COLO668 (cell line): ENCODE results near the gene TRPM3.

Experiments
- DNase-seq: peaks from one replicate; lab custom pipeline; 2025; ENCODE audit not compliant: unreplicated experiment; lab: John Stamatoyannopoulos, UW

The TRPM3 gene

DNA sequence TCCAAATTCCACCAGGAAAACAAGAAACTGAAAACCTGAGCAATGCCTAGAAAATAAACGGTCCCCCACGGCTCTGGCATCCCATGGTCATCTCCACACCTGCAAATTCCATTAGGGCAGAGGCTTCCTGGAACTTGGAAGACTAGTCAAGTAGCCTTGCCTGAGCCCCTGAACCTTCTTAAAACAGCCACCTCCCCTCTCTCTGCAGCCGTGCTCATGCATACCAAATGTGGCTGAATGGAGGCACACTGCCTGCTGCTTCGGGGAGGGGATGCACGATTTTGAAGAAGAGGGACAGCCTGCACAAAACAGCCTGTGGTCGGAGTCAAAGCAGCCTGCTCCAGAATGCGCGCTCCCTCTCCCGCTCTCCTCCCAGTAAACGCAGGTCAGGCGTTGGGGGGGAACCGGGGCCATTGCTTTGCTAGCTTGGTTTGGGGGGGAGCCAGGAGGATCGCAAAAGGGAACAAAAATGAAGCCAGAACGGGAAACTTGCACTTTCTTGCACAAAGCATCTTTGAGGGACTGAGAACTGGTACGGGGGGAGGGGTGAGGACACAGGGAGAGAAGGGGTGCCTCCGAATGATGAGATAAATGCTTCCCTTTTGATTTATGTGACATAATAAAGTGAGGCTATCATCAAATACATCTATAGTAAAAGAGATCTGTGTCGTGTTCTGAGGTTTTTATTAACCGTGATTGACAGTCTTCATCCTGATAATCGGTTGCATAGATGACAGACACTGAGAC is at the start of gene TRPM3:
TSS of gene TRPM3 (minus strand) at position 347 of the 747 bp plus-strand sequence. CDS start at position 80, 267 bp downstream.
- no peak for DNase-seq

DNA sequence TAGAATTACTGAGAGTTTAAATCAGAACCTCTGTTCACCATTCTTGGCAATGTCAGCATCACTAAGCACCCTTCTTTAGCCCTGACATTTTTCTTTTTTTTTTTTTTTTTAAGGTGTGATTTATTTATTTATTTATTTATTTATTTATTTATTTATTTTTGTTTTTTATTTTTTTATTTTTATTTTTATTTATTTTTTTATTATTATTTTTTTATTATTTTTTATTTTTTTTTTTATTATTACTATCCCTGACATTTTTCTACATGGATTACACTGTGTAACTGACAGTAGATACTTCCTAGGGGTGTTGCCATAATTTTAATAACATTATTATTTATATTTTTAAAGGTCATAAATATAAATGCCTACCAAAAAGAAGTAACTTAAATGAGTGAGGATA is 47.0 kb upstream of the TRPM3 start:
- DNase-seq = no peak

DNA sequence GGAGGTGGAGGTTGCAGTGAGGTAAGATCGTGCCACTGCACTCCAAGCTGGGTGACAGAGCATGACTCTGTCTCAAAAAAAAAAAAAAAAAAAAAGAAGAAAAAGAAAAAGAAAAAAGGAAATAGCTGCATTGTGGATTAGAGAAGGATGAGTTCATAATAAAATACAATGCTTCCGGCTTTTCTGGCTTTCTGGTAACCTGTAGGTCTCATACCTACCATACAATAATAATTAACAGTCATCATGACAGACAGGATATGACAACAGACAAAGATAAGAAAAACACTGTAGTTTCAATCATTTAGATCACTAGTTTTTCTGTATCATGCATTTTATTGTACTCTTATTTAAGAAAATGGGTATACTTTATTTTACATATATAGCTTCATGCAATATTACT is 40.7 kb upstream of the TRPM3 start:
- no peak for DNase-seq

DNA sequence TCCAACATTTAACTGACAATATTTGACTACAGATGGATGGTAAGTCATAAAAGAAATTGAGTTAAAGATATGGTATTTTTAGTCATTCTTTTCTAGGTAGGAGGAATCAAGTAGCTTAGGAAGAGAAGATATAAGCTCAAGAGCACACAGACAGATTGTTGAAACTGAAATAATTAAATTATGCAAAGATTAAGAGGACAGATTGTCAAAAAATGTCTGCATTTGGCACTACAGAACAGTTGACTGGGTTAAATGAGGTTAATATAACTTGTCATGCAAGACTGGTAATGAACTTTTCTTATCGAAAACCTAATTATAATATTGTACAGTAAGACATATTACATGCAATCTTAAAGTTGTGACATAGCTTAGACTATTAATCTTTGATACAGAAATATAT is 36.3 kb upstream of the TRPM3 start:
- DNase-seq = no peak

DNA sequence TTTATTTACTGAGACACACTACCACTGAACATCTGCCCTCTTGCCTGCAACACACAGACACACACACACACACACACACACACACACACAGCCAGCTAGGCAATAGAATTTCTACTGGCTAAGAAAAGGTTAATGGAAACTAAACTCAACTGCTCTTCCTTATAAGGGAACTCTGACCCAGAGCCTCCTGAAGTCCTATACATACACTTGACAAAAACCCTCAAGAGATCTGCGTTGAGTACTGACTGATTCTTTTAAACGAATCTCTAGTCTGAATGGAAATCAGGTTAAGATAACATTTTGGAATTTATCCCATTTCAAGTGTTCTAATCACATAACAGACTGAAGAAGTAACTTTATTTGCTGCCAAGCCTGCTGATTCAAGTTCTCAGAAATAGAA is 25.9 kb upstream of the TRPM3 start:
- no peak for DNase-seq

DNA sequence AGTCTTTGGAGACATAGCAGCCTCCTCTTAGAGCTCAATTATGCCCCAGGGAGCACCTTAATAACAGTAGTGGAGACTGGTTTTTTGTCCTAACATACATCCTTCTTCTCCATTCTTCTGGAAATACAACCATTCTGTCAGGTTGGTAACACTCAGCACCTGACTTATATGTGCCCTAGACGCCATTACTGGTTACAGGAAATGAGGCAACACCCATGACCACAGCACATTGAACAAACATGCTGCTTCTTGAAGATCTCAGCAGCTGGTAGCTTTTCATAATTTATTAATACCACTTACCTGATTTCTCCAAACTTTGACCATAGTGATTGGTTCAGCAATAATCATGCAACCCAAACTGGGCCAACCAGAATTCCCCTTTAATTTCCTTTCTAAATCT is 25.1 kb upstream of the TRPM3 start:
- no peak for DNase-seq

DNA sequence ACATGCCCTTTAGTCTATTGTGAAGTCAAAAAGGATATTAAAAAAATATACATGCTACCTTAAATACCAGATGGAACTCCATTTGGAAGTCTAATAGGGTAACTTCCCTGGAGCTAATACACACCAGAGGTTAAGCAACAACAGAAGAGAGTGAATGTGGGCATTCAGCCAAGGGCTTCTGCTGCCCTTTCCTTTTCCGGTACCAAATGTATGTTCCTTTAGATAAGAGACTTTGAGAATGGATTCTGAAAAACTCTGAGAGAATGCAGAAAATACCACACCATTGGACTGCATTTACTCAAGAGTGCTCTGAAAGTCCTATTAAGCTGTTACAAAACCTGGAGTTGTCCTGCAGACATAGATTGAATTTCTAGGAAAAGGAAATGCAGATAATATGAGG is 23.8 kb upstream of the TRPM3 start:
- DNase-seq = no peak

DNA sequence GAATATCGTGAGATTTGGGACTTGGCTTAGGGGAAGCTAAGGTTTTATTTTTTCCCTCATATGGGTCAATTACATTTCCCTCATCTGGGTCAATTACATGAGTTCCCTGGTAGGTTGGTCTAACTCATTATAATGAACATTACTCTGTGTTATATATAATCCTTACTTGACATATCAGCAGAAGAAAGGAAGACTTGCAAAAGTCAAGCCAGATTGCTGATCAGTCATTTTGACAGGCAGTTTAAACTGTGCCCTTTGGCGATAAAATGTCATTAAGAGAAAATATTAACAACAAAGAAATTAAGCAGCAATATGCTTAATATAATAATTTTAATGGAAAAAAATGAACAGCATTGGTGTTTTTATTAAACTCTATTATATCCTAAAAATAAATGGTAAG is 23.1 kb upstream of the TRPM3 start:
- no peak for DNase-seq

DNA sequence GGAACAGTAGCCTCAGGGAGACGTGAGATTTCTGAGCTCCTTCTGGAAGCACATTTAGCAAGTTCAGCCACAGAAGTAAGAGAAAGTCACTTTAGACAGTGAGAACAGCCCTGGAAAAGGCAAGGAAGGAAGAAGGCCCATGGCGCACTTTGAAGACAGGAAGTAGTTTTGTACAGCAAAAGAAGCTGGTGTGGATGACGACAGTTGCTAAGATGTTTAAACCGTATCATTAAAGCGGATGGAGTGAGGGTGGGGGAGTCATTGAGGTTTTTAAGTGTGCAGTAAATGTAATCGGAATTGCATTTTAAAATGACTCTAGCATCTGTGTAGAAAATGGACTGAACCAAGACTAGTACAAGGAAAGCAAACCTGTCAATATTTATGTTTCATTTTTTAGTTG is 15.3 kb upstream of the TRPM3 start:
- no peak for DNase-seq

DNA sequence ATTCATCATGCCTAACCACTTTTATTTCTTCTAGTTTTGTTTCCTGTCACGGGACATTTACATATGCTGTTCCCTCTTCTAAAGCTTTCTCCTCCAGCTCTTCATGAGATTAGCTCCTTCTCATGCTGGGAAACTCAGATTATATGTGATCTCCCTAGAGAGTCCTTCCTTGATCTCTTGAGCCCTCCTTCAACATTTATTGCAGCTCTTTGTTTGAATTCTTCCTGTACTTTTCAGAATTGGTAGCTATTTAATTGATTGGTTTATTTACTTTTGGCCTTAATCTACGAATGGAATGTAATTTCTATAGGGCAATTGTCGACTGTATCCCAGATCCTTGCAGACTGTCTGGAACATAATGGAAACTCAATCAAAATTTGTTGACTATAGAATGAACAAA is 9.7 kb upstream of the TRPM3 start:
- DNase-seq = no peak

DNA sequence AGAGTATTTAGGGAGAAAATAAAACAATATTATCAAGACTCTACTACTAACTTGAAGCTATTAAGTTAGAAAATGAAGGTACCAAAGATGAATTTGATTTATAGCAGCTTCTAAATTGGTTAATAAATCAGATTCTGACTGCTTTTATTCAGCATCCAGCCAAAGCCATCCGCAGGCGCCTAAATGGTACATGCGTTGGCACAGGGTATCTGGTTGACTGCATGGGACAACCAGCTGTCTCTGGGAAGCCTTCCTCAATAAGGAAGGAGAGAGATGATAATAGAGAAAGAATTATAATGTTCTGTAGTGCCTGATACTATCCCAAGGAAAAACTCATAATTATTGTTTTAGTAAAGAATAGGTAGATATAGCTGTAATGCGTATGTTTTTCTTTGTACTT is 9.1 kb upstream of the TRPM3 start:
- DNase-seq = no peak

DNA sequence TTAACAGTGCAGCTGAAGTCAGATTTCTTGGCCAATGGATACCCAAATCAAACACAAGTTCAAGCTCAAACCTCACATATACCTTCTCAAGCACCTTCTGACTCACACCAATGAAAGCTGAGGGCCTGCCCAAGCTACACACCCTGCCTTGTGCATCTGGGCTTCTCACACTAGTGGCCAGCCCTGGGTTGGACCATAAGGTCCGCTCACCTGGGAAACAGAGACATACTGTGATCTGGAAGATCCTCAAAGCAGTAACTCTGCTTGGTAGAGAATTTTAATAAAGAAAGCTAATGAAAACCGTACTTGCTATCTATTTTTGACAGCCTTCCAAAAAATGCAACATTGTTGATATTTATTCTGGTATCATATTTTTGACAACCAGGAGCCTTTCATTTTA is 7.4 kb upstream of the TRPM3 start:
- DNase-seq = no peak

DNA sequence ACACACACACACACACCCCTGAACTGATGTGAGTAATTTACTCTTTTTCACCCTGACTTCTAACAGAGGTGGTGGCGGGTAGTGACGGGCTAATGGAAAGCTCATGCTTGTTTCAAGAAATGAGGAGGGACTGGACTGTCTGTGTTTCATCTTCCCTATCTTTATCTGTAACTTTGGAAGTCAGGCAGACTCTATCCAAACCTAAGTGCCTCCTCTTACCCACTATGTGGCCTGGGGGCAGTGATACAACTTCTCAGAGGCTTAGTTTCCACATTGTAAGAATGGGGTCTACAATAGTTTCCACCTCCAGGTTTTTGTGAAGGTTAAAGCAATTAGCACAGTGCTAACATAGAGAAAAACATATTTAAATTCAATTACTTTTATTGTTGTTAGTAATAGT is 5.9 kb upstream of the TRPM3 start:
- DNase-seq = no peak

DNA sequence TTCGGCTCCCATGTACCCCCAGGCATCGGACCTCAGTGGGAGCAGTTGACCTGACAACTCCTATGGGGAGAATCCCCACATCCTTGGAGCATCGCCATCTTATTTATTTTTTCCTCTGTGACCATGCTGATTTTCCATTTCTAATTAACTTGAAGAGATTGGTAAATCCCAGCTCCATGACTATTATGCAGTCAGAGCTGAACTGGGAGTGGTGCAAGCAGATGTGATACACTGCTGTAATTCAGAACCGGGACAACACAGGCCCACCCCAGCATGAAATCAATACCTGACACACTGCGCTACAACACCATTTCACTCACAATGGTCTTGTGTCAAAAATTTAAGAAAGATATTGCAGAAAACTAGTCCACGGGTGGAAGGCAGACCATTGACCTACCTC is 1.0 kb upstream of the TRPM3 start:
- no peak for DNase-seq

DNA sequence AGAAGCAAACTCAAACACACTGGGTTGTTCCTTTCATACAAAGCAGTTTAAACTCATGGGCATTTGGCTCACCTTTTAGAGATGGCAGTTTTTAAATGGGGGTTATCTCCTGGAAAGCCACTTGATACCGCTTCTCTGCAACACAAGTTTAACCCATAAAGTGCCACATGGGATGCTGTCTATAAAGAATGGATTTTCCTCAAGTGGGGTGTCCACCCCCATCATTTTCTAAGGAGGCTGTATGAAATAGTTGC is 528 bp upstream of the TRPM3 start:
- DNase-seq = no peak

DNA sequence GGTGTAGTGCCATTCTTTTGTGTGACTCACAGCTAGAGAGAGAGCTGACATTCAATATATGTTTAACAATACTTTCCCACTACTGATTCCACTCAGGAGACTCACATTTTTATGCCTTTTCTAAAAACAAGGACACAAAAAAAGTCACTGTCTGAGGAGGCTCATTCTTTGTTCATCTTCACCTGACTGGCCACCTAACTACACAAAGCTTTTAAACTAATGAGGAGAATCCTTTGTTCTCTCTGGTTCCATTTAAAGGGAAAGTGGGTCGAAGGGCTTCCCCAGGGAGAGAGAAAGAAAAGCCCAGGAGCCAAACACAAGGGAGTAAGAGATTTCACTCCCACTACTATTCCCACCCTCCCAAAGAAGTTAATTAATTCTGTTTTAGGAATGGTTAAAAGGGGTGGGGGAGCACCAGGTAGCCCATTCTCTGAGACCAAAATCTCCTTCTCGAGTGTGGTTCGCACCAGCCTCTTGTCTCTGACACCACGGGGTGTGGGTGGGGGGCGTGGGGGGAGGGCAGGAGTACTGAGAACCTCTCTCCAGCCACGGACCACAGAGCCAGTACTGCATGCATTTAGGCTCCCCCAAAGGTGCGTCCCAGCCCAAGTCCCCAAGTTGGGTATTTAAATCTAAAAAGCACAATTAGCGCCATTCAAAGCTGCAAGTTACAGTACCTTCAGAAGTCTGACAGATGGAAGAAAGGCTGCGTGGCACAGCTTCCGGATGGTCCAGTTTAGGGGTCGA is 747 bp downstream of the TRPM3 start:
- no peak for DNase-seq

DNA sequence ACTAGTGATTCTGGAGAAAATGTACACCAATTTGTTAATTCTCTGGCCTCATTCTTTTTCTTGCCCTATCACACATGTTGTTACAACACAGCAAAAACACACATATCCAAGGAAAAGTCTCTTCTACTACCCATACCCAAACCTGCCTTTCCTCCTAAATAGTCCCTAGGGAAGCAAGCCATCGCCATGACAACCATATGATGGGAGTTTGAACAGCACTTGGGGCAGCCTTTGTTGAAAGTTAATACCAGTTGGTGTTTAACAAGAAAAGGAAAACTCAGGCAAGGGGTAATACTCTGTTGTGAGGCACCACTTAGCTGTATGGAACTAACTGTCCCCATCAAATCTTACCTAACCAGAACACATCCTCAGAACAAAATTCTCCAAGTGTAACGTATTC is 1.7 kb downstream of the TRPM3 start:
- no peak for DNase-seq

DNA sequence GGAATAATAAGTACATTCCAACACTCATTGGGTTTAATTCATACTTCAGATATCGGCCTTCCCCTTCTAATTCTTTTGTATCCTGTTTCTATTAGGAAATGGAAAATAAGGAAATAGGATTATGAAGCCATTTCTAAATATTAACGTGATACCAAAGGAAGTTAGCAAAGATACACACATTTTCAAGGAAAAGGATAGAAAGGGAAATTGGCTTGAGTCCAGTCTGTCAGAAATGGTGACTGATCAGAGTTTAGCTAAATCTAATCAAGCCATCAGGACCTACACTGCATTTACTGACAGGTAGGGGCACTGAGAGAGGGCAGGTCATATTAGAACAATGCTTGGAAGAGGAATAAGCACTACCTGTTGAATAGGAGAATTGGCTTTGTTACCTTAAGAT is 3.1 kb downstream of the TRPM3 start:
- DNase-seq = no peak

DNA sequence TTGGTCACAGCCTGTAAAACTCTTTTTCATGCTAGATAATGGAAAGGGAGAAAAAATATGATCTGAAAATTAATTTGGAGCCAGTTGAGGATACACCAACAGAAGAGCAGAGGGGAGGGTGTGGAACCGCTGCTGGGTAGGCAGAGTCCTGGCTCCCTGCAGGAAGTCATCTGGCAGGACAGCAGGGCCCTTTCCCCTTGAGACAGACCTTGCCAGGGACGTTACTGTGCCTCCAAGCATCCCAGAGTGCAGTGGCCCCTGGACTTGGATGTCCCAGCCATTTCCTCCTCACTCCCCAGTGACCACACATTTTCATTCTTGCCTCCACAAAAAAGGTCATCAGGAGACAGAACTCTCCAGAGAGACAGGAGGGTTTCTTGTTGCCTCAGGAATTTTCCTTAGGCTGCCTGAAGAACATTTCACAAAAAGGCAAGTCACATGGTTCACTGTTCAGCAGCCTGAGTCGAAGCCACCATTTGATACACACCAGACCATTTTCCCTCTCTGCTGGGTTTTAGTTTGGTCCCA is 5.9 kb downstream of the TRPM3 start:
- no peak for DNase-seq

DNA sequence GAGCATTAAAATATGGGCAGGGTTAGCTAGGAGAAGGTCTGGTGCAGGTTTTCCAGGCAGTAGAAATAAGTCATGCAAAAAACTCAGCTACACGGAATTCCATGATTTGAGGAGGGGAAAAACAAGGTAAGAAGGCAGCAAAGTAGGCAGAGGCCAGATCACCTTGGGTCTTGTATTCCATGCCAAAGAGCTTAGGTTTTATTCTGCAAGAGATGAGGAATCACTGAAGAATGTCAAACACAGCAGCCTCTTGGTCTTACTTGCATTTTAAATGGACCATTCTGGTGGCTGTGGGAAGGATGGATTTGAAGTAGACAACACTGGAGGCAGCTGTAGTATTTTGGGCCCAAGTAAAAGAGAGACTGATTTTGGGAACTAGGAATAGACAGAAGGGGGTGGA is 8.6 kb downstream of the TRPM3 start:
- no peak for DNase-seq

DNA sequence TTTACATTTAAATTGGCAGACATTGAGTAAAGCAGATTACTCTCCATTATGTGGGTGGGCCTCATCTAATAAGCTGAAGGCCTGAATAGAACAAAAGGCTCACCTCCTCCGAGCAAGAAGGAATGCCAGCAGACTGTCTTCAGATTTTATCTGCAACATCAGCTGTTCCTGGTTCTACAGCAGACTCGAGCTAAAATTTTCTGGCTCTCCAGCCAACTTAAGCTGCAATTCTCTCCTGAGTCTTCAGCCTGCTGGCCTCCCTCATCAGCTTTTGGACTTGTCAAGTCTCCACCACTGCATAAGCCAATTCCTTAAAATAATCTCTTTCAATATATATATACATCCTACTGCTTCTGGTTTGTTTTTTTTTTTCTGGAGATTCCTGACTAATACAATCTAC is 12.5 kb downstream of the TRPM3 start:
- DNase-seq = no peak

DNA sequence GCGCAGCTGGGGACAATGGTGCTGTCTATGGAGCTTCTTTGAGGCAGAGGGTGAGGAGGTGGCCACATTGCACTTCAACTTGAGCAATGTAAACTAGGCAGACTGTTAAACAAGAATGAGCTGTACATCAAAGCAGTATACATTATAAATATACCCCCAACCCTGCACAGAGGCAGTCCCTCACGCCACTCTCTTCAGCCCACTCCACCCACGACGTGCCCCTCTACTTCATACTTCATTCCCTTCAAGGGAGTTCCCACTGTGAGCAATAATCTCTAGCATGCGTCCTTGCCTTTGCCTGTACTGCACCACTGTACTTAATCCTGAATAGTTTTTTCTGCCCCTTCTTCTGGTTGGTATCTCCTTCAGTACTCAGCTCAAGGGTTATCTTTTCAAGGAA is 14.4 kb downstream of the TRPM3 start:
- no peak for DNase-seq

DNA sequence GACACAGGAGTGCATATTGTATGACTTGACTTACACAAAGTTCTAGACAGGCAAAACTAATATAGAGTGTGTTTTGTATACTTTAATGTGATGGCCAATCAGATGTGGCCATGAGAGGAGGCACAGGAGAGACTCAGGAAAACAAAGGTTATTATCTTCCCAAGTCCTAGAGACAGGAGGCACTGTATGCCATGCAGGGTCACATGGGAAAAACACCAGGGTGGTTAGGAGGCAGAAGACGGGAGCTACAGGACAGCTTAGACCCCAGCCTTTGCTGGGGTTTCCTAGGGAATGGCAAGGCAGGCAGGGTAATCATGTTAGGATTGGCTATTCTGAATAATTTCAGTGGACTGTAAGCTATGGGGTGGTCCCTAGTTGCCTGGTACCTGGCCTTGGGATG is 16.2 kb downstream of the TRPM3 start:
- DNase-seq = no peak
